Measurements from ENCODE around the gene SNX24. TPM values are rescaled to one million over a fixed set of nuclear protein-coding genes. Genes with fewer than 3 reads are reported as not detected.

The SNX24 gene
- total and polyA plus RNA-seq, 10 of the 15 experiments (the other 5 are each of a cell fraction or from before 2014, with no cell fraction given) = 0.15 to 6.6 (median 4.1) TPM

GRCh38 chr5:123007182-123007581 lies 161.8 kb downstream of the SNX24 start (continued):
- TF ChIP-seq ZBTB4 (CRISPR knock-in tag; IDR thresholded peaks at IDR 0.05) (no peak), RBBP5 (conservative IDR thresholded peaks at IDR 0.05) (no peak), ELK1 (IDR thresholded peaks at IDR 0.05; ENCODE audit: low read depth, low read length) (no peak)

GRCh38 chr5:123007754-123008153 lies 162.3 kb downstream of the SNX24 start:
- ATAC-seq = no peak
- CTCF ChIA-PET = no interaction called here

More at GRCh38 chr5:123007754-123008153, 162.3 kb downstream of the SNX24 start:
- Histone ChIP-seq H3K27ac (ENCODE audit: control insufficient read depth, insufficient read depth) (no peak overlapping the region), H3K4me3 (no peak overlapping the region), H2AFZ (ENCODE audit: control insufficient read depth, low read depth, low read length) (no peak overlapping the region), H3K27me3 (replicated peaks in 1 of 2; ENCODE audit: control insufficient read depth in 2 of 2, insufficient read depth in 2 of 2, low read length in 1 of 2) (no peaks in the 10 kb centered on the region), H3K36me3 (ENCODE audit: control insufficient read depth in 2 of 2, insufficient read depth in 2 of 2, low read length in 1 of 2) (no peaks in the 10 kb centered on the region), H3K79me2 (ENCODE audit: control insufficient read depth, insufficient read depth, low read length) (no peaks in the 10 kb centered on the region), H3K9ac (ENCODE audit: control insufficient read depth, insufficient read depth, low read length) (no peak overlapping the region), H3K9me3 (replicated peaks; ENCODE audit: control insufficient read depth, insufficient read depth, low read length) (no peaks in the 10 kb centered on the region), H3K4me2 (ENCODE audit: control insufficient read depth, insufficient read depth) (no peak overlapping the region), H3K4me1 (ENCODE audit: control insufficient read depth, insufficient read depth, low read length) (no peaks in the 10 kb centered on the region), H4K20me1 (ENCODE audit: control insufficient read depth, insufficient read depth) (no peaks in the 10 kb centered on the region)
- 52% methylated on average over 6 of the region's 6 CpGs for WGBS (ENCODE audit: insufficient coverage, insufficient replicate concordance, low lambda C conversion rate, missing lambda C conversion rate)
- BruUV-seq (replicated peaks) = no TSS peak
- ChIA-PET POLR2A (interaction anchor here (0.7 kb wide), 1 partner anchor 20 kb away, joined by 3 read pairs; no protein-coding TSS in a partner anchor), SMC1A (ENCODE audit: uncharacterized antibody, unreplicated experiment) (interaction anchor here (1.5 kb wide), 1 partner anchor 11 kb away, joined by 3 read pairs; no protein-coding TSS in a partner anchor), RAD21 (ENCODE audit: unreplicated experiment) (interaction anchor here (0.6 kb wide), 1 partner anchor 135 kb away, joined by 5 read pairs; no protein-coding TSS in a partner anchor)
- FAIRE-seq = no peak
- in situ Hi-C loops (cut with MboI) (no loop called here), intact Hi-C loops (cut with micrococcal nuclease; ENCODE audit: unreplicated experiment) (loop anchor here (10.0 kb wide), 1 partner anchor 607 kb away; no protein-coding TSS in a partner anchor)
- no peak for TF ChIP-seq ZBED1 (IDR thresholded peaks at IDR 0.05; ENCODE audit: borderline replicate concordance)
- TF ChIP-seq ESRRA (IDR thresholded peaks at IDR 0.05; ENCODE audit: low read length) = no peak
- TF ChIP-seq ATF2 (IDR thresholded peaks at IDR 0.05; ENCODE audit: low read length) = no peak
- no peak for TF ChIP-seq E2F4 (IDR thresholded peaks at IDR 0.05; ENCODE audit: low read depth, low read length)
- no peak for TF ChIP-seq HSF1 (IDR thresholded peaks at IDR 0.05; ENCODE audit: low read depth, low read length)
- TF ChIP-seq RAD21 (IDR thresholded peaks at IDR 0.05; ENCODE audit: insufficient read depth, low read depth, low read length) = no peak
- TF ChIP-seq SREBF2 (IDR thresholded peaks at IDR 0.05; ENCODE audit: low read length) = no peak
- no peak for TF ChIP-seq BRCA1 (IDR thresholded peaks at IDR 0.05; ENCODE audit: low read depth, low read length)
- no peak for TF ChIP-seq RB1 (IDR thresholded peaks at IDR 0.05; ENCODE audit: borderline replicate concordance)
- DNase-seq (ENCODE audit: low read depth, low spot score) = no peak
